Measurements from ENCODE around the gene CHTF18.

- TF ChIP-seq CTCF (conservative IDR thresholded peaks at IDR 0.05; ENCODE audit: low read length) (no peak), EZH2phosphoT487 (IDR thresholded peaks at IDR 0.05; ENCODE audit: borderline replicate concordance, low read depth, low read length) (no peak)
These were observed 19.1 kb downstream of the CHTF18 start for GRCh38 chr16:807347-808084.

Measured in OCI-LY7 (cell line).